Activated naive CD8-positive, alpha-beta T cell treated with anti-CD3 and anti-CD28 coated beads, Interleukin-2, amount 50 U/mL, for 24 hours (primary cell): ENCODE measurements around the gene MPHOSPH10.
"Not testable (repeated sequence)": the region's sequence is repeated elsewhere in the genome, so short reads cannot be mapped to it uniquely, and the experiment has no call there.

ENCODE experiments used
- ATAC-seq: fragments of 150-1000 bp; cut with Tn5 transposase; one replicate; pipeline ENCODE4 v1.10.0; 2021
- DNase-seq: peaks from one replicate; pipeline ENCODE4 v3.0.0; 2021
- H3K27ac Mint-ChIP-seq: one replicate; pipeline ENCODE4 v1.8.0; 2021; ENCODE audit warnings: mild to moderate bottlenecking, mixed read lengths
- H3K27me3 Mint-ChIP-seq: one replicate; pipeline ENCODE4 v1.8.0; 2021; ENCODE audit warnings: mixed read lengths
- H3K36me3 Mint-ChIP-seq: one replicate; pipeline ENCODE4 v1.8.0; 2021; ENCODE audit warnings: low read depth, mixed read lengths
- H3K4me1 Mint-ChIP-seq: one replicate; pipeline ENCODE4 v1.8.0; 2021; ENCODE audit warnings: mixed read lengths
- H3K4me3 Mint-ChIP-seq: one replicate; pipeline ENCODE4 v1.8.0; 2021; ENCODE audit warnings: mild to moderate bottlenecking, moderate library complexity, mixed read lengths
- H3K9me3 Mint-ChIP-seq: one replicate; pipeline ENCODE4 v1.8.0; 2021; ENCODE audit warnings: mixed read lengths

MPHOSPH10 gene

DNA sequence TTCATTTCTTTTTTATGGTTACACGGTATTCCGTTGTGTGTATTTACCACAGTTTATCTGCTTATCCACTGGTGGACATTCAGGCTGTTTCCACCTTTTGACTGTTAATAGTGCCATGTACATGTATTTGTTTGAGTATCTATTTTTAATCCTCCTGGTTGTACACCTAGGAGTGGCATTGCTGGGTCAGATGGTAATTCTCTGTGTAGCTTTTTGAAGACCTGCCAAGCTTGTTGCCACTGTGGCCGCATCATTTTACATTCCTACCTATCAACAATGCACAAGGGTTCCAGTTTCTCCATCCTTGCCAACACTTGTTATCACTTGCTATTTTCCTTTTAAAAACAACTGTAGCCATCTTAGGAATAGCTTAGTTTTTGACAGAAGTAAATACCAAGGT, 13.3 kb downstream of the MPHOSPH10 start:
- Mint-ChIP-seq H3K27ac (peak overlapping the region; percentile 5), H3K36me3 (peaks cover 65% of the 10 kb centered on the region)

GRCh38 chr2:71148506-71149063, 18.2 kb downstream of the MPHOSPH10 start:
- ATAC-seq: no peak
- Mint-ChIP-seq H3K27me3 (no peaks in the 10 kb centered on the region), H3K4me3 (no peak overlapping the region), H3K27ac (peak overlapping the region; percentile 9), H3K4me1 (no peaks in the 10 kb centered on the region), H3K36me3 (peaks cover 46% of the 10 kb centered on the region), H3K9me3 (no peaks in the 10 kb centered on the region)
- no peak for DNase-seq

More for the DNA sequence above, 13.3 kb downstream of the MPHOSPH10 start:
- Mint-ChIP-seq H3K4me3 (no peak overlapping the region), H3K4me1 (no peaks in the 10 kb centered on the region), H3K27me3 (no peaks in the 10 kb centered on the region), H3K9me3 (no peaks in the 10 kb centered on the region)
- ATAC-seq: no peak
- DNase-seq: no peak

DNA sequence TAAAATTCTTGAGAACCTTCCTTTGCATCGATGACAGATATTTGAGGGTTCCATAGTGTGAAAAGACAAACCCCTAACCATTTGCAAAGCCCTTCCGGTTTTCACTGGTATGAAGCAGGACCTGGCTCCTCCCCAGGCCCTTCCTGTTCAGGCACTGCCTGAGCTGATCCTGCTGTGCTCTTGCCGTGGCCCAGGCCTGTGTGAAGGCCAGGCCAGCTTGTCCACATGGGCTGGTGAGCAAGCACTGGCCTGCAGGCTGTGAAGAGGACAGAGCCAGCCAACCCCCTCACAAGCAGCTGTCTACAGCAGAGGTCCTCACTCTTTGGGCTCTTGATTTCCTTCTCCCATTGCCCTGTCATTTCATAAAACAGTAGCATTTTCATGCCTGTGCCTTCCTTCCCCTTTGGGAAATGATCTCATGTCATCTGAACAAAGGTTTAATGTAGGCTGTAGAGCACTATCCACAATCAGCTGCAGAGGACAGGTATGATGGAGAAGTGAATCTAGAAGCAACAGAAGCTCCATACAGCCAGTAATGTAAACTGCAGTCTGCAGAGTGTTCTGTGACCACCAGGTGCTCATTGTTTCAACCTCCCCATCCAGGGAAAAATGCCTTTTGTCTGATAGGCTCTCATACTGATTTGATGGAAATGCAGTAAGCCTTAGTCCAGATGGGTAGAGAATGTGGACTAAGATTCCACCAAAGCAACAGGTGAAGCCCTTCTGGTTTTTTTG, 19.8 kb downstream of the MPHOSPH10 start:
- ATAC-seq (no peak), DNase-seq (no peak)
- H3K36me3 Mint-ChIP-seq: peaks cover 31% of the 10 kb centered on the region
- H3K4me1 Mint-ChIP-seq: no peaks in the 10 kb centered on the region
- H3K4me3 Mint-ChIP-seq: no peak overlapping the region
- no peaks in the 10 kb centered on the region for H3K27me3 Mint-ChIP-seq
- no peak overlapping the region for H3K27ac Mint-ChIP-seq
- H3K9me3 Mint-ChIP-seq: no peaks in the 10 kb centered on the region

DNA sequence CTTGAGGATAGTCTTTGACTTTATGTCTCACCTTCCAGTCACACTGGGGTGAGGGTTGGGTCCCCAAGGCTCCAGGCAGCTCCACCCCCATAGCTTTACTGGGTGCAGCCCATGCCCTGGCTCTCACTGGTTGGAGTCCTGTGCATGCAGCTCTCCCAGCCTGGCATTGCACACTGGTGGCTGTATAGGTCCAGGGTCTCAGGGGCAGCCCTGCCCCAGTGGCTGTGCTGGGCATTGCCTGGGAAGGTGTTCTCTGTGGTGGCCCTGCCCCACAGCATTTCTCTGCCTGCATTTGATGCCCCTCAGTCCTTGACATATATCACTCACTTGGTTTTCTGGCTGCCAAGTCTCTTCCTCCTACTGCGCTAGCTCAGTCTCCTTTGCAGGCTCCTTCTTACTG, 21.2 kb downstream of the MPHOSPH10 start:
- Mint-ChIP-seq H3K4me1 (no peaks in the 10 kb centered on the region), H3K4me3 (no peak overlapping the region), H3K27me3 (peaks cover 2% of the 10 kb centered on the region), H3K27ac (no peak overlapping the region), H3K9me3 (no peaks in the 10 kb centered on the region), H3K36me3 (peaks cover 23% of the 10 kb centered on the region)
- no peak for ATAC-seq
- no peak for DNase-seq

- ATAC-seq (no peak), DNase-seq (no peak)
- H3K4me1 Mint-ChIP-seq: peaks cover 3% of the 10 kb centered on the region
- no peak overlapping the region for H3K4me3 Mint-ChIP-seq
- no peaks in the 10 kb centered on the region for H3K9me3 Mint-ChIP-seq
- H3K27ac Mint-ChIP-seq: no peak overlapping the region
- peaks cover 10% of the 10 kb centered on the region for H3K36me3 Mint-ChIP-seq
- peaks cover 6% of the 10 kb centered on the region for H3K27me3 Mint-ChIP-seq
Observed at GRCh38 chr2:71153585-71154224, 23.3 kb downstream of the MPHOSPH10 start.

DNA sequence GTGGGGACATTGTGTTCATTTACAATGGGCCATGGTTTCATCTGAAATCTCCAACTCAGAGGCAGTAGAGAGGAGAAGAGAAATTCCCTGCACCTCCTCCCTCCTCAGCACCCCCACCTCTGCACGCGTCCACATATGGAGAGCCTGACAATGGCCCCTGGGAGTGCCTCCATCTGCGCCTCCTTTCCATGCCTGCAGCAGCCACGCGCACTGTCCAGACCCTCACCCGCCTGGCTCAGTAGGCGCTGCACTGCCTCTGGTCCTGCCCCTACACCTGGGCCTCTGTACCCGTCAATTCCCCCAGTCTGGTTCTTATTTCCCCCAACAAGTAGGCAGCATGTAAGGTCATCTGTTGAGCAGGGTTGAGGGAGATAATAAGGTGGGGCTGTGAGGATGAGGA, 23.8 kb downstream of the MPHOSPH10 start:
- peaks cover 6% of the 10 kb centered on the region for H3K36me3 Mint-ChIP-seq
- ATAC-seq (no peak), DNase-seq (no peak)
- no peak overlapping the region for H3K4me3 Mint-ChIP-seq
- H3K27me3 Mint-ChIP-seq: peaks cover 6% of the 10 kb centered on the region
- peaks cover 3% of the 10 kb centered on the region for H3K4me1 Mint-ChIP-seq
- H3K27ac Mint-ChIP-seq: no peak overlapping the region
- H3K9me3 Mint-ChIP-seq: no peaks in the 10 kb centered on the region

DNA sequence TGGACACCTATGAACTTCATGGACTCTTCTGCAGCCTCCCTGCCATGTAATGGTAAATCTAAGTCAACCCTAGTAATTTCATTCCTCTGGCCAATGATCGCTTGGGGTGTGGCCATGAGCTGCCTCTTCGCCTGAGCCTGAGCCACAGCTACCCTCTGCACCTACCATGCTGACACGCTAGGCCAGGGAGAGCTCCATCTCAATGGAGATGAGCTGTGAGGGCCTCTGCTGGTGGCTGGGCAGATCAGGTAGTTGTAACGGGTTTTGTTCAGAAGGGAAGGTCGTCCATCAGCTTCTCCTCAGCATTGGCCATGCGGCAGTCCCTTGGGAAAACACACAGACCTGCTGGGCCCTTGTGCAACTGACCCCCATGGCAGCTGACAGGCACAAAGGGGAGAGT, 24.4 kb downstream of the MPHOSPH10 start:
- no peak overlapping the region for H3K4me3 Mint-ChIP-seq
- ATAC-seq: peak; percentile 63

DNA sequence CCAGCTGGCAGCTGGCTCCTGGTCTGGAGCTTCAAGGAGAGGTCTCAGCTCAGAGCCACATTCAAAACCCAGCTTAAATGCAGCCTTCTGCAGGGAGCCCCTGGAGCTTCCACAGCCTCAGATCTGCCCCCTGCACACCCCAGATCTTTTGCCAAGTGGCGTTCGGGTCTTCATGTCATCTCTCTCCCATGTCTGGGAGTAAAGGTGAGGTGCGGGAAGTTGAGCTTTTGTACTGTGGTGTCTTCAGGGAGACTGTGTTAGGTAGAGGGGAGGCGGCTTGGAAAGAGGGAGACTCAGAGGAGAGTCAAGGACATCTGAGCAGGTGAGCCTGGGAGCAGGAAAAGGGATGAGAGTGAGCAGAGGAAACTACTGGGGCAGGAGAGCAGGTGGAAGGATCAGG, 25.4 kb downstream of the MPHOSPH10 start:
- ATAC-seq: no peak
- Mint-ChIP-seq H3K36me3 (no peaks in the 10 kb centered on the region), H3K27me3 (peaks cover 6% of the 10 kb centered on the region), H3K27ac (no peak overlapping the region), H3K4me1 (peaks cover 3% of the 10 kb centered on the region), H3K4me3 (no peak overlapping the region), H3K9me3 (no peaks in the 10 kb centered on the region)
- DNase-seq: no peak

More for the DNA sequence above, 24.4 kb downstream of the MPHOSPH10 start:
- peaks cover 3% of the 10 kb centered on the region for H3K4me1 Mint-ChIP-seq
- H3K9me3 Mint-ChIP-seq: no peaks in the 10 kb centered on the region
- peak; percentile 11 for DNase-seq
- peaks cover 2% of the 10 kb centered on the region for H3K36me3 Mint-ChIP-seq
- H3K27ac Mint-ChIP-seq: no peak overlapping the region
- peaks cover 6% of the 10 kb centered on the region for H3K27me3 Mint-ChIP-seq

GRCh38 chr2:71156573-71156972, 26.1 kb downstream of the MPHOSPH10 start:
- Mint-ChIP-seq H3K4me1 (peaks cover 3% of the 10 kb centered on the region), H3K27ac (no peak overlapping the region), H3K4me3 (no peak overlapping the region), H3K9me3 (no peaks in the 10 kb centered on the region), H3K27me3 (peaks cover 6% of the 10 kb centered on the region), H3K36me3 (no peaks in the 10 kb centered on the region)
- no peak for DNase-seq
- ATAC-seq: no peak

- Mint-ChIP-seq H3K27ac (no peak overlapping the region), H3K4me3 (no peak overlapping the region), H3K27me3 (peaks cover 6% of the 10 kb centered on the region), H3K36me3 (no peaks in the 10 kb centered on the region), H3K9me3 (no peaks in the 10 kb centered on the region), H3K4me1 (peaks cover 3% of the 10 kb centered on the region)
- DNase-seq: peak; percentile 77
- peak; percentile 89 for ATAC-seq
Observed at GRCh38 chr2:71157124-71157793, 26.8 kb downstream of the MPHOSPH10 start.

GRCh38 chr2:71166812-71167211, 36.4 kb downstream of the MPHOSPH10 start:
- H3K36me3 Mint-ChIP-seq: no peaks in the 10 kb centered on the region
- ATAC-seq (peak; percentile 65), DNase-seq (no peak)
- no peaks in the 10 kb centered on the region for H3K27me3 Mint-ChIP-seq
- no peak overlapping the region for H3K4me3 Mint-ChIP-seq
- H3K9me3 Mint-ChIP-seq: no peaks in the 10 kb centered on the region
- H3K27ac Mint-ChIP-seq: no peak overlapping the region
- peaks cover 2% of the 10 kb centered on the region for H3K4me1 Mint-ChIP-seq

GRCh38 chr2:71173096-71173495, 42.7 kb downstream of the MPHOSPH10 start:
- ATAC-seq (no peak), DNase-seq (no peak)
- no peak overlapping the region for H3K27ac Mint-ChIP-seq
- peaks cover 14% of the 10 kb centered on the region for H3K4me1 Mint-ChIP-seq
- H3K27me3 Mint-ChIP-seq: peaks cover 3% of the 10 kb centered on the region
- H3K4me3 Mint-ChIP-seq: no peak overlapping the region
- H3K36me3 Mint-ChIP-seq: no peaks in the 10 kb centered on the region
- no peaks in the 10 kb centered on the region for H3K9me3 Mint-ChIP-seq

GRCh38 chr2:71174207-71174606, 43.8 kb downstream of the MPHOSPH10 start:
- Mint-ChIP-seq H3K27ac (peak overlapping the region; percentile 28), H3K4me1 (peaks cover 14% of the 10 kb centered on the region), H3K4me3 (no peak overlapping the region), H3K36me3 (no peaks in the 10 kb centered on the region), H3K27me3 (peaks cover 3% of the 10 kb centered on the region), H3K9me3 (no peaks in the 10 kb centered on the region)
- ATAC-seq (no peak), DNase-seq (no peak)

DNA sequence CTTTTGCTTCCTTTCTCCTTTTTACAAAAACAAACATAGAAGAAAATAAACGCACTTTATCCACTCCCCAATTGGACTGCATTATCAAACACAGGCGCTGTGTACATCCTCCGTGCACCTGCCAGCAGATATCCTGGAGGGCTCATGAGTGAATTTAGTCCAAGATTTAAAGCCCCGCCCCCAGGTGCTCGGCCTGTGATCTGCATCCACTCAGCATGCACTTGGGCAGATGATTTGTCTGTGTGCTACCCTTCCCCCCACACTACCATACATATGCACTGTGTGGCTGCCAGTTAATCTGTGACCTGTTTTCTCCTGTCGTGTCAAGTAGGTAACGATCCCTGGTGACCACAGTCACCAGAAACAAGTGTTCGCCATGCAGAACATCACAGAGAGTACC, 48.4 kb downstream of the MPHOSPH10 start:
- not testable (repeated sequence) for H3K27ac Mint-ChIP-seq, DNase-seq, H3K36me3 Mint-ChIP-seq, H3K9me3 Mint-ChIP-seq, H3K27me3 Mint-ChIP-seq, ATAC-seq, H3K4me3 Mint-ChIP-seq
- H3K4me1 Mint-ChIP-seq: peaks cover 11% of the 10 kb centered on the region

DNA sequence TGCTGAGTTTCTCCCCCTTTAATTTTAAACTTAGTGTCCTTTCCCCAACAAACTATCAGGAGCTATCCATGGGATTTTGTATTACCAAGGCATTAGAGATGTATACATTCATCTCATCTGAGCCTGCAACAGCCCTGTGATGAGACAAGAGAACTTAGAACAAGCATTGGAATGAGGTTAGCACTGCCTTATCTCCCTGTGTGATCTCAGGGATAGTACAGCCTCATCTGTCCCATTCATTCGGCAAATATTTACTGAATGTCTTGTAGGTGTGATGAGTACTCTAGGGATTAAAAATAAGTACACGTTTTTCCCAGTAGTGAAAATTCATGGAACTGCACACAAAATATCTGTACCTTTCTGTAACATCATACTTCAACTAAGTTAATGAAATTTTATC, 50.9 kb downstream of the MPHOSPH10 start:
- Mint-ChIP-seq H3K4me3 (no peak overlapping the region), H3K9me3 (no peaks in the 10 kb centered on the region), H3K27ac (no peak overlapping the region), H3K36me3 (no peaks in the 10 kb centered on the region), H3K27me3 (no peaks in the 10 kb centered on the region), H3K4me1 (no peaks in the 10 kb centered on the region)
- ATAC-seq: no peak
- DNase-seq: no peak
